ENCODE measurements around the gene PPFIBP1. TPM values are rescaled to one million over a fixed set of nuclear protein-coding genes. Genes with fewer than 3 reads are reported as not detected.

The PPFIBP1 gene
- total and polyA plus RNA-seq, 7 donors: 5.9 to 63.1 (median 28.3) TPM

DNA sequence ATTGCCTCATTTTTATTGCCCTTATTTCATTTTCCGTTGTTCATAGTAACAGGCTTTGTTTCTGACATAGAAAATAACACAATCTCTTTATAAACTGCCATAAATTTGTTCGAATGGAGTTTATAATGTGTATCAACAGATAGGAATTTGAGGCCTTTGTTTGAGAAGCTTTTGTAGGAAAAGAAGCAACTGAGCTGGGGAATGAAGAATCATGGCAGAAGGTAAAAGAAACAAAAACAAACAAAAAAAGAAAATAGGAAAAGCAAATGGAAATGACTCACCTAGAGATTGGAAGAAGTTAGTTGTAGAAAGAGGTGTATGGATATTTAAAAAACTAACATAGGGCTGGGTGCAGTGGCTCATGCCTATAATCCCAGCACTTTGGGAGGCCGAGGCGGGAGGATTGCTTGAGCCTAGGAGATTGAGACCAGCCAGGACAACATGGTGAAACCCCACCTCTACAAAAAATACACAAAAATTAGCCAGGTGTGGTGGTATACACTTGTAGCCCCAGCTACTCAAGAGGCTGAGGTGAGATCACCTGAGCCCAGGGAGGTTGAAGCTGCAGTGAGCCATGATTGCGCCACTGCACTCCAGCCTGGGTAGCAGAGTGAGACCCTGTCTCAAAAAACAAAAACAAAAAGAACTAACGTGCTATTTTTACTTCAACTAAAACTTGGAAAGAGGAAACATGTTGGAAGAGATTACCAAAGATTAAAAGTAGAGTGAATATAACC lies 171.7 kb downstream of the PPFIBP1 start:
- no peaks in the 10 kb centered on the region for H3K27me3 ChIP-seq (ENCODE audit: insufficient read depth in 3 of 3, low read length in 2 of 3)
- DNase-seq: no peak
- TF ChIP-seq, protein P1, sequence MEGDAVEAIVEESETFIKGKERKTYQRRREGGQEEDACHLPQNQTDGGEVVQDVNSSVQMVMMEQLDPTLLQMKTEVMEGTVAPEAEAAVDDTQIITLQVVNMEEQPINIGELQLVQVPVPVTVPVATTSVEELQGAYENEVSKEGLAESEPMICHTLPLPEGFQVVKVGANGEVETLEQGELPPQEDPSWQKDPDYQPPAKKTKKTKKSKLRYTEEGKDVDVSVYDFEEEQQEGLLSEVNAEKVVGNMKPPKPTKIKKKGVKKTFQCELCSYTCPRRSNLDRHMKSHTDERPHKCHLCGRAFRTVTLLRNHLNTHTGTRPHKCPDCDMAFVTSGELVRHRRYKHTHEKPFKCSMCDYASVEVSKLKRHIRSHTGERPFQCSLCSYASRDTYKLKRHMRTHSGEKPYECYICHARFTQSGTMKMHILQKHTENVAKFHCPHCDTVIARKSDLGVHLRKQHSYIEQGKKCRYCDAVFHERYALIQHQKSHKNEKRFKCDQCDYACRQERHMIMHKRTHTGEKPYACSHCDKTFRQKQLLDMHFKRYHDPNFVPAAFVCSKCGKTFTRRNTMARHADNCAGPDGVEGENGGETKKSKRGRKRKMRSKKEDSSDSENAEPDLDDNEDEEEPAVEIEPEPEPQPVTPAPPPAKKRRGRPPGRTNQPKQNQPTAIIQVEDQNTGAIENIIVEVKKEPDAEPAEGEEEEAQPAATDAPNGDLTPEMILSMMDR (IDR thresholded peaks at IDR 0.05): no peak
- H3K36me3 ChIP-seq (ENCODE audit: insufficient read depth in 1 of 2, low read depth in 1 of 2): peaks cover 7 to 63% of the 10 kb centered on the region in 2 donors
- WGBS, 3 donors: 87 to 91% (median 89%) methylated on average over 6 of the region's 6 CpGs
- no peaks in the 10 kb centered on the region for H3K4me1 ChIP-seq
- H3K4me3 ChIP-seq: no peak overlapping the region
- no peak overlapping the region for H3K27ac ChIP-seq
- no peak for ATAC-seq
- H3K9me3 ChIP-seq: no peaks in the 10 kb centered on the region
- intact Hi-C loops (cut with DNase I): no loop called here

DNA sequence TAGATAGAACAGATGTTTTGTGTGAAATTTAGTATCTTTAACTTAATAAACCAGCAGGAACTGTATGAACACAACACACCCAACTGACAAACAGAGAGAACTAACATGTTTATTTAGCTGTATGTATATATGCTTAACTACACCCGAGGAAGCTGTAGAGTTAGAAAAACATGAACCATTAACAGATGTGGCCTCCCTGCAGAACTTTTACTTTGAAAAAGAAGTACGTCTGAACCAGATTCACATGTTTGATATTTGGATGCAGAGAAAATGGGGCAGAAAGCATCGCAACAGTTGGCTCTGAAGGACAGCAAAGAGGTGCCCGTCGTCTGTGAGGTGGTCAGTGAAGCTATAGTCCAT lies 172.3 kb downstream of the PPFIBP1 start, which contains the start of gene REP15:
REP15 (plus strand) TSS at position 155 of the 360 bp plus-strand sequence; CDS start at position 271, 116 bp downstream.
- TF ChIP-seq, protein P1 (IDR thresholded peaks at IDR 0.05): no peak
- Histone ChIP-seq H3K27me3 (ENCODE audit: insufficient read depth in 3 of 3, low read length in 2 of 3) (no peaks in the 10 kb centered on the region), H3K9me3 (no peaks in the 10 kb centered on the region), H3K36me3 (ENCODE audit: insufficient read depth in 1 of 2, low read depth in 1 of 2) (peaks cover 7 to 59% of the 10 kb centered on the region in 2 donors), H3K27ac (no peak within 1 kb of the TSS), H3K4me1 (no peaks in the 10 kb centered on the region), H3K4me3 (no peak within 1 kb of the TSS)
- DNase-seq (no peak), ATAC-seq (no peak)
- 84 to 88% (median 87%) methylated on average over 5 of the region's 5 CpGs for WGBS, 3 donors
- intact Hi-C loops (cut with DNase I): no loop called here

DNA sequence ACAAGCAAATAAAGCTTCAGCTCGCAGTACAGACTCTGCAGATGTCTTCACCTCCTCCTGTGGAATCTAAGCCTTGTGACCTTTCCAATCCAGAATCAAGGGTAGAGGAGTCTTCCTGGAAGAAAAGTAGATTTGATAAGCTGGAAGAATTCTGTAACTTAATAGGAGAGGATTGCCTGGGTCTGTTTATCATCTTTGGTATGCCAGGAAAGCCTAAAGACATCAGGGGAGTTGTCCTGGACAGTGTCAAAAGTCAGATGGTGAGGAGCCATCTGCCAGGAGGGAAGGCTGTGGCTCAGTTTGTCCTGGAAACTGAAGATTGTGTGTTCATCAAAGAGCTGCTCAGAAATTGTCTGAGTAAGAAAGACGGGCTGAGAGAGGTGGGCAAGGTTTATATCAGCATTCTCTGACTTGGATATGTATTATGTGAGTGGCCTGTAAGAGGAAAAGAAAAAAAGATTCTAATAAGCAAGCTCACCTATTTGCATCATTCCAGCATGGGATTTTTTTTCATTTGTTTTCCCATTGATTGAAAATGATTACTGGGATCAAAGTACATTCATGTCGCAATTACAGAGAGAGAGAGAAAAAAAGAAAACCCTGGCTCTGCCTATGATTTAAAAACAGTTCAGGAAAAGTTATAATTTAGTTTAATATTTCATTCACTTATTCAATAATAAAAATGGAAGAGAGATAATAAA lies 173.0 kb downstream of the PPFIBP1 start:
- H3K27me3 ChIP-seq (ENCODE audit: insufficient read depth in 3 of 3, low read length in 2 of 3): no peaks in the 10 kb centered on the region
- TF ChIP-seq, protein P1 (IDR thresholded peaks at IDR 0.05): no peak
- no peaks in the 10 kb centered on the region for H3K4me1 ChIP-seq
- H3K27ac ChIP-seq: no peak overlapping the region
- intact Hi-C loops (cut with DNase I): no loop called here
- H3K36me3 ChIP-seq (ENCODE audit: insufficient read depth in 1 of 2, low read depth in 1 of 2): peaks cover 4 to 51% of the 10 kb centered on the region in 2 donors
- H3K4me3 ChIP-seq: no peak overlapping the region
- WGBS, 3 donors: 87 to 95% (median 95%) methylated on average over 3 of the region's 3 CpGs
- ATAC-seq: no peak
- H3K9me3 ChIP-seq: no peaks in the 10 kb centered on the region
- DNase-seq: no peak

DNA sequence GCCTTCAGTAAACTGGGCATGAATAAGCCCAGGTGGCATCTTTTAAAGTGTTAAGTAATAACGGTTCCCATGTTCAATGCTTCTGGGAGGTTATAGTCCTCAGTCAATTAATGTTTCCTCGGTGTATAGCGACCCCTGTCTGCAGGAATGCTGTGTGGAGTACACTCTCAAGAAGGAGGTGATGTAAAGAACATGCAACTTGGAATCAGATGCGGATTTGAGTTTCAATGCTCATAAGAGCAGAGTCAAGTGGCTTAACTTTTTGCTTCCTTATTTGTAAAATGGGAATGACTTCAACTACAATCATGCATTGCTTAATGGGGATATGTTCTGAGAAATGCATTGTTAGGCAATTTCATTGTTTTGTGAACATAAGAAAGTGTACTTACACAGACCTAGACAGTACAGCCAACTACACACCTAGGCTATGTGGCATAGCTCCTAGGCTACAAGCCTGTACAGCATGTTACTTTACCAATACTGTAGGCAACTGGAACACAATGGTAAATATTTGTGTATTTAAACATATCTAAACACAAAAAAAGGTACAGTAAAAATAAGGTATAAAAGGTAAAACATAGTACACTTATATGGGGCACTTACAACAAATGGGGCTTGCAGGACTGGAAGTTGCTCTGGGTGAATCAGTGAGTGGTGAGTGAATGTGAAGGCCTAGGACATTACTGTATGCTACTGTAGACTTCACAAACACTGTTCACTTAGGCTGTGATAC lies 179.9 kb downstream of the PPFIBP1 start:
- intact Hi-C loops (cut with DNase I): no loop called here
- no peaks in the 10 kb centered on the region for H3K4me1 ChIP-seq
- no peaks in the 10 kb centered on the region for H3K9me3 ChIP-seq
- H3K27ac ChIP-seq: no peak overlapping the region
- no peak overlapping the region for H3K4me3 ChIP-seq
- 7 to 10% (median 7%) methylated on average over 4 of the region's 4 CpGs for WGBS, 3 donors
- no peaks in the 10 kb centered on the region for H3K36me3 ChIP-seq (ENCODE audit: insufficient read depth in 1 of 2, low read depth in 1 of 2)
- peak in 1 of 2 donors; percentile 43 for DNase-seq
- TF ChIP-seq, protein P1 (IDR thresholded peaks at IDR 0.05): peak; percentile 70
- peak; percentile 54 to 84 (median 75) for ATAC-seq
- H3K27me3 ChIP-seq (ENCODE audit: insufficient read depth in 3 of 3, low read length in 2 of 3): peaks cover 0 to 2% (median 0%) of the 10 kb centered on the region in 3 donors

Measured in psoas muscle (tissue), 8 donors.